HG02759 (cell line): Measurements from ENCODE around the gene SAMD14.

ENCODE experiments used
- ATAC-seq: cut with Tn5 transposase; IDR thresholded peaks from one replicate; pipeline ENCODE4 v1.9.1; 2021; ENCODE audit warnings: mild to moderate bottlenecking, moderate library complexity; ENCODE audit not compliant: unreplicated experiment

Gene SAMD14

DNA sequence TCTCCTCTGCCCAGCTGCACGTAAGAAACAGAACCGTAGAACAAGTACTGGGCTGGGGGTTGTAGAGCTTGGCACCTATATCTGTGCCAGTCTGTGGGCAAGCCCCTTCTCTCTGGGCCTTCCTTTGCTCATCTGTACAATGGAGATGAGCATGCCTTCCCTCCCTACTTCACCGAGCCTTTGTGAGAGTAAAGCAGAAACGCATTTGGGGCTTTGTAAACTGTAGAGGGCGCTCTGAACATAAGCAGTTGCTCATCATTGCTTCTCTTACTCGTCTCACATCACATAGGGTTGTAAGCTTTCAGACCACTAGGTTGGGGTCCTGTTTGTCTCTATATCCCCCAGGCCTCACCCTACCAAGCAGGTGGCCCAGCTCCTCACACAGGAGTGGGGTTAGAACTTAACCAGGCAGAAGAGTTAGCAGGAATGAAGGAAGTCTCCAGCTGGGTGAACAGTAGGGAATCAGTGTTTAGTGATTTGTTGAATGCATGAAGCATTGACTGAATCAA is 15.1 kb downstream of the SAMD14 start:
- ATAC-seq, result no peak

GRCh38 chr17:50114401-50114800 is 15.6 kb downstream of the SAMD14 start:
- ATAC-seq, result no peak

- no peak for ATAC-seq
These were observed 16.2 kb downstream of the SAMD14 start for GRCh38 chr17:50113624-50114320.

DNA sequence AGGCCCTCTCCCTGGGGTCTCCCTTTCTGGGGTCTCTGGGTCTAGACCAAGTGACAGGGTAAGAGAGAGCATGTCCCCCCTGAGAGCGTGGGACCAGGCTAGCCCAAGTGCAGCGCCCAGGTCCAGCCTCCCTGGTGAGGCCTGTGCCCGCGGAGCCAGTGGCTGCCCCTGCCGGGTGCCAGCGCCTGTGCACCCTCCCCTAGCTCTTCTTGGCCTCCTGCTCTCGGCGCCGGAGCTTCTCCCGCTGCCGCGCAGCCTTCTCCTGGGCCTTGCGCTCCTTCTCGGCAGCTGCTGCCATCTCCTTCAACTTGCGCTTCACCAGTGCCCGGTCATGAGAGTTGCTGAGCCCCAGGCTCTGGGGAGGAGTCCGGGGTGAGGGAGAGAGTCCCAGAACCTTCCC is 17.3 kb downstream of the SAMD14 start:
- no peak for ATAC-seq

DNA sequence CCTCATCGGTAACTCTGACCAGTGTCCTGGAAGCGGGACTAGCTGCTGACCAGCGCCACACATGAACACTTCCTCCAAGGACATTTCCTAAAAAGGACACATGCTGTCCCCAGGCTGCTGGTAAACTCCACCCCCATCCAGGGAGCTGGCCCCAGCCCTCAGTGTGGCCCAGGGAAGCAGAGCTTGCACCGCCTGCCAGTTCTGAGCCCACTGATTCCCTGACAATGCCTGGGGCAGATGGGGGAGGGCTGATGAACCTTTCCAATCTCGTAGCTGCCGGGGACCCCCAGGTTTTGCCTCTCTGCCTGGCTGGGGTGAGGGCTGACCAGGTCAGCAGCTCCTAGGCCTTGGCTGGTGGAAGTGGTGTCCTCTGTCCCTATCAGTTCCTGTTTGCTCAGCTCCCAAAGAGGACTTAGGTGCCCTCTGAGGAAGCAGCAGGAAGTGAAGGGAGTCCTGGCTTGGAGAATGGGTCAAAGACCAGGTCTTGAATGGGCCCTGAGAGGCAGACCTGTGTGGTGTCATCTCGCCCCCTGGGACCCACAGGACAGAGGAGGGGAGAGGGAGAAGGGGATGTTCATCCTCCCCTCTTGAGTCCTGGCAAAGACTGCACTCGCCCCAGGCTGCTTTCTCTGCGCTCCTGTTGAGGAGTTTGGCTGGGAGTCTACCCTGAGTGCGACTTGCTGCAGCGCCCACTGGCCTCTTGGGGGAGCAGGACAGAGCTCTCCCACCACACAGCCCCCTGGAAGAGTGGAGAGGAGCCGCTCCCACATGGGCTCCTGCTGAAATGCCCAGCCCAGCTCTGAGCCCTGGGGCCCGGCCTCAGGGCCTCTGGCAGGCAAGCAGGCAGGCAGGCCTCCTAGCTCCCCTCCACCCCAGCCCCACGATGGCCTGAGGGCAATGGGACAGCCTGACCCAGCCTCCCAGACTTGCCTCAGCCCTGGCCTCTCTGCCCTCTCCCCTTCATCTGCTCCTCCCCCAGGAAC is 18.0 kb downstream of the SAMD14 start:
- no peak for ATAC-seq

- ATAC-seq, result no peak
These were observed 19.2 kb downstream of the SAMD14 start for GRCh38 chr17:50110591-50111349.

DNA sequence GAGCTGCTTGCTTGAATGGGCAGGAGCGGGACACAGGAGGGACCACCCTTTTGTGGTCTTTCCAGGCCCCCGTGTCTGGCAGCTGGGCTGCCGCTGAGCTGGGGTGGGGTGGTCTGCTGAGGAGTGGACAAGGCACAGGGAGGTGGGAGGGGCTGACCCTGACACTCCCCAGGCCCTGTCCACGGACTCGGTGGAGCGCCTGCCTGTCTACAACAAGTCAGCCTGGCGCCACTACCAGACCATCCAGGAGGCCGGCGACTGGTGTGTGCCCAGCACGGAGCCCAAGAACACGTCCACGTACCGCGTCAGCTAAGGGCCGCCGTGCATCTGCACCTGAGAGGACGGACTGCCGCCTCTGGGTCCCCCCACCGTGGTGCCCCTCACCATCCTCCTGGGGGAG is 20.2 kb downstream of the SAMD14 start:
- no peak for ATAC-seq

DNA sequence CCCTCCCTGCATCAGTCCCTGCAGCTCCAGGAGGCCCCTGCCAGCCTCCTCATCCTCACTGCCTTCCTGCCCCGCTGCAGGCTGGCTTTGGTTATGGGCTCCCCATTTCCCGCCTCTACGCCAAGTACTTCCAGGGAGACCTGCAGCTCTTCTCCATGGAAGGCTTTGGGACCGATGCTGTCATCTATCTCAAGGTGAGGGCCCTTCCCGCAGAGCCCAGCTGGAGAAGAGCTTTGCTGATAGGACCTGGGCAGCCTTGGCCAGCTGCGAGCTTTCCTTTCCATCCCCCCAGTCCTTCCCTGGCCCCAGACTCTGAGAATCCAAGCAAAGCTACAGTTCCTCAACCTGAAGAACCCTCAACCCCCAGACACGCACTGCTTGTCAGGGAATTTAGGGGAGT is 20.8 kb downstream of the SAMD14 start:
- no peak for ATAC-seq

GRCh38 chr17:50108556-50108955 is 21.4 kb downstream of the SAMD14 start:
- ATAC-seq, result no peak

DNA sequence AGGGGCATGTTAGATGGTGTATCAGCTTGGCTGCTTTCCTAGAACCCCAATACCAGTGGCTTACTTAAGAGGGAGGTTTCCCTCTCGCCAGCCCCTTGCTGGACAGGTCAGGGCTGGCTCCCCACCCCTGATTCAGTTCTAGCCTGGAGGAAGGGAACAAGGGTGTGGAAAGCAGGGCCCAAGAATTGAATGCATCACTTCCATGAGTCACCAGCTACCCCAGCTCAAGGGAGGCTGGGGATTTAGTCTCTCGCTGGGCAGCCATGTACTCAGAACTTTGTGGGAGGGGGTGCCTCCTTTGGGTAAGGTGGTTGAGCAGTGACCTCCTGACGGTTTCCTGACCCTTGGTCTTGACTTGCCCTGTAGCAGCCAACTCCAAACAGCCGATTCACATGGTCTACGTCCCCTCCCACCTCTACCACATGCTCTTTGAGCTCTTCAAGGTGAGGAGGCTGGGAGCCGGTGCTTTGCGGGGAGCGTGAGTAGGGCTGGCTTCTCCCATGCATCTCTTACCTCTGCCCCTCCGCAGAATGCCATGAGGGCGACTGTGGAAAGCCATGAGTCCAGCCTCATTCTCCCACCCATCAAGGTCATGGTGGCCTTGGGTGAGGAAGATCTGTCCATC is 22.1 kb downstream of the SAMD14 start:
- no peak for ATAC-seq

GRCh38 chr17:50106393-50107131 is 23.4 kb downstream of the SAMD14 start:
- ATAC-seq, result no peak

DNA sequence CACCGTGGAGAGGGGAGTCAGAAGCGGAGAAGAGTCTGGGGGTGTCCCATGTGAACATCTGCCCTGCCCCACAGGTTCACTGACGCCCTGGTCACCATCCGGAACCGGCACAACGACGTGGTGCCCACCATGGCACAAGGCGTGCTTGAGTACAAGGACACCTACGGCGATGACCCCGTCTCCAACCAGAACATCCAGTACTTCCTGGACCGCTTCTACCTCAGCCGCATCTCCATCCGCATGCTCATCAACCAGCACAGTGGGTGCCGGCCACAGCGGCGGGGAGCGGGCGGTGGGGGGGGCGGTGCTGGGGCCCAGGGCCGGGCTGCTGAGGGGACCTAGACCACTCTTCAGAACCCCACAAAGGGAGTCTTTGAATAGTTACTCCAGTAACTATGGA is 24.1 kb downstream of the SAMD14 start:
- no peak for ATAC-seq

DNA sequence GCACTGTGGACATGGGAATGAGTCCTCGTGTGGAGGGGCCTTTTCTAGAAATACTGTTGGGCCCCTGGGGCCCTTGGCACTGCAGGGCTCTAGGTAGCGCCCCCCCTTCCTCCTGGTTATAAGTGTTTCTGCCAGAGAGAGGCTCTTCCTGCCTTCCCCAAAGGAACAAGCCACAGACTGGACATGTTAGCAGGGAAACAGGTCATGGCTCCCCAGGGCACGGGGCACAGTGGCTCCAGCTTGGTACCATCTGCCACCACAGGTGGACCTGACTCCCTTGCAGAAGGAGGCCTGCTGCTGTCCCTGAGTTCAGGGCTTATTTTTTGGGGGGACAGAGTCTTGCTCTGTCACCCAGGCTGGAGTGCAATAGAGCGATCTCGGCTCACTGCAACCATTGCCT is 26.0 kb downstream of the SAMD14 start:
- ATAC-seq, result no peak

DNA sequence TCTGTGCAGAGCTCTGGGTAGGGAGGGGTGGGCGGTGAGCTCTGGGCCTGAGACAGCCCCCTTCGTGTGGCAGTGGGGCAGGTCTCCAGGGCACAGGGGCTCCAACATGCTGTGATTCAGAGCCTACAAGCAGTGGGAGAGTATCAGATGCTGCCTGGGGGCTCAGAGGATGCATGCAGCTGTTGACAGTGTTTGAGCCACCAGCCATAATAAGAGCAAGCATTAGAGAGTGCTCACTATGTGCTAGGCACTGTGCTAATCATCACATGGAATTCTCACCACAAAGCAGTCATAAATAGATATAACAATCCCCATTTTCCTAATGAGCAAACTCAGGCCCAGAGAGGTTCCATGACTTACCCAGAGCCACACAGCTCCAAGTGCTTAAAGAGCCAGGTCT is 26.7 kb downstream of the SAMD14 start:
- ATAC-seq, result no peak

DNA sequence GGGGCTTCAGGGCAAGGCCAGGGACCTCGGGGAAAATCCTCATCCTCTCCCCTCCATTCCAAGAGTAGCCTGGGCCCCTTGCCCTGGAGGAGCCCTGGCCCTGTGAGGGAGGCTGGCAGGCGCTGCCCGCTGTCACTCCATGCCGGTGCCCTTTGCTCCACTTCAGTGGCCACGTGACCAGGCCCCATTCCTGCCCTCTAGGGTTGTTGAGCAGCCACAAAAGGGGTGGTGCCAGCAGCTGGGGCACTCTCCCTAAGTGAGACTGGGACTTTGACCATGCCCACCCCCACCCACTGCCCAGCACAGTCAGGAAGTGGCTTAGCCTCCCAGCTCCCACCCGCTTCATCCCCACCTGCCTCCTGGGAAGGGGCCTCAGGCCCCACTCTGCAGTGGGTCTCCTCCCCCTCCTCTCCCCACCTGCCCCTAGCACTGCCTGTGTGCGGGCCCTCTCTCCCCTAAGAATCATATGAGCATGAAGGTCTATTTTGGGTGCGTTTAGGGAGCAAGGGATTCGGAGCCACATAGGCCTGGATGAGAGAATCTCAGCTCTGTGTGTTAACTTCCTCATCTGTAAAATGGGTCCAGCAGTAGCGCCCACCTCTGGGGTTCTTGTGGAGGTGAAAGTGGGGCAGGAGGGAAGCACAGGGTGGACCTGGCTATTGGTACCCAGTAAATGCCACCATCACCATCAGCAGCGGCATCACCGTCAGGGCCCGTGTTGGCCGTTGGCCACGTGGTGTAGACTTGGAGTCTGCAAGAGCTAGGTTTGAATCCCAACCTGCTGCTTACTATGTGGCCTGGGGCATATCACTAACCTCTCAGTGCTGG is 27.6 kb downstream of the SAMD14 start:
- ATAC-seq, result no peak

DNA sequence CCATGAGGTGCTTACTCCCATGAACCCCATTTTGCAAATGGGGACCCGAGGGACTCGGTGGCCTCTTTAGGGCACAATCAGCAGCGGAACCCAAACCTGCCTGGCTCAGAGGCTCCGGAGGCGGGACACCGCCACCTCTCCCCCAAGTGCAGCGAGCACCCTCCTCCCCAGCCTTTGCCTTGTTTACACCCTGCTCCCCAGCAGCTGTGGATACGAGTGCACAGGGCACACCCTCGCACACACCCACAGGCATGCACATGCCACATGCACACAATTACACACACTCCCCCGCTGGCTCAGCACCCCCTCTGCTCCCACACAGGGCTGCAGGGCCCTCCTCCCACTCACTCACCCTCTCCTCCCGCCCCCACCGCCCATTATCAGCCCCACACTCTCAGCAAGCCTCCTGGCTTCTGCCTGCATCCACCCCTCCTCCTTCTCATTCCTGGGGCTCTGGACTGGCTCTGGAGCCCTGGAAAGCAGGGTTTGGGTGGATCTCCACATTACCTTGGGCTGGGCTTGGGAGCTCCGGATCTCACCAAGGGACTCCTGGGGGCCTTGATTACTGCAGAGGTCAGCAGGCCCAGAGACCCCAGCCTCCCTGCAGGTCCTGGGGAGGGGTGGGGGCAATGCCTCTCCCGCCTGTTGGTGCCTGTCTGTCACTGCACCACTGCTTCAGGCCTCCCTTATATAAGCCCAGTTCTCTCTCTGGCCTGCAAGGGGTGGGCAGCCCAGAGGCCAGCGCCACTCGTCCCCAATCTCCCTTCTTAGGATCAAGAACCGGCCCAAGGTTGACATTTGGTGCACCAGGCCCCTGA is 28.4 kb downstream of the SAMD14 start:
- no peak for ATAC-seq

DNA sequence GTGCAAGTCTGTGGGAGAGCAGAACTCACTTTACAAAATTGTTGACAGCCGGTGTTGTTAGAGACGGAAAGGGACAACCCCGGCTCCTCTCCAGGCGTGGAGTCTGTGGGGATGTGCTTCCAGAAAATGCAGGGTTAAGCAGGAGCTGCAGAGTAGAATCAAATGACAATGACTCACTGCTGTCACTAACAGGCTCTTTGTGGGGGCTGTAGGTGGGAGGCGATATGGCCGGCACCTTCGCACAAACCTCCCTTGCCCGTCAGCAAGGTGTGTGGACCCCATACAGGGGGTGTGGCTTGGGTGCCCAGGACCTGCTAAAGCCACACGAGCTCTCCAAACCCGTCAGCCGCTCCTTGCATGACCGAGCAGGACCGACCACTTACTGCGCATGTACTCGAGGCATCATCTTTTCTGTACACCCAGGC is 29.0 kb downstream of the SAMD14 start:
- ATAC-seq, result no peak

DNA sequence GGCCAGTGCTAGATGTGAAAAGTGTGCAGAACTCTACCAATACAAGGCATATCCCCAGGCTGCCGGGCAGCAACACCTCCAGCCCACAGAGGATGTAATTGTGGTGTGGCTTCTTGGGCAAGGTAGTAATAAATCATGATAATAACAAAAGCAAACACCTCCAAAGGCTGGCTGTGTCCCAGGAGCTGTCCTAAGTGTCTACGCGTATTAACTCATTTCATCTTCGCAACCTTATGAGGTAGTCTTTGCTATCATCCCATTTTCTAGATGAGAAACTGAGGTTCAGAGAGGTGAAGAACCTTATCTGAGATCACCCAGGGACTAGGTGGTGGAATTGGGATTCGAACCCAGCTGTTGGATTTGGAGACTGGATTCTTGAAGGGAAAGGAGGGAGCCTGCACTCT is 29.5 kb downstream of the SAMD14 start:
- no peak for ATAC-seq
